G401 (cell line): ENCODE results near the gene LRBA. TPM values are rescaled to one million over a fixed set of nuclear protein-coding genes. Genes with fewer than 3 reads are reported as not detected.
"Not testable (repeated sequence)": the region's sequence is repeated elsewhere in the genome, so short reads cannot be mapped to it uniquely, and the experiment has no call there.

Experiments used
- DNase-seq: peaks from one replicate; pipeline ENCODE4 v3.0.0-alpha.2; 2015; ENCODE audit warnings: low spot score
- in situ Hi-C: cut with HindIII; loops from 2 replicates; pipeline ENCODE4 v1.10.0; 2016; ENCODE audit warnings: low sequenced_read_pairs, mixed read lengths
- total RNA-seq: library from RNA; depleted of rRNA; stranded (reverse); fragments of >200 nt; shearing (Covaris generic); gene quantifications from 2 replicates; pipeline ENCODE4 v1.2.3, GENCODE V29; 2014

Gene LRBA
- total RNA-seq, 1 experiment from 2014 or later, result 71.7 TPM

DNA sequence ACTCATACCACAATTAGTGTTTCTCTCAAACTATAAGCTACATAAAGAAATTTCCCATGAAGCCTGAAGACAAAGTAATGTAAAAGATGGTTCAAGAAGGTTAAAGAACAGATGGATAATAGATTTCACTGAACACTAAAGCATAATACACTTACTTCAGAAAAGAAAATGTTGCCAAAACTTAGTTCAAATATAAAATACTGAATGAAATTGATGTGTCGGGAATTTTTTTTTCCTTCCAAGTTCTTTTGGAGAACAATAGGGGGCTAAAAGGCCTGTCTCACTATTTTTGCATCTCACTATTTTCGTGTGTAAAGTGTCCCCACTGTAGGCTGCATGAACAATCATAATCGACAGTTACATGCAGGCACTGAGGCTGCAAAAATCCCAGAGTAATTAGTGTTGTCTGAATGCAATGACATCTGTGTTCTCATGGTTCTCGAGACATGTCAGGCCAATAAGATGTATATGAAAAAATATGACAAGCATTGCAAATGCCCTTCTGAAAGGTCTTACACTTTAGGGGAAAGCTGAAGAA is 445.0 kb downstream of the LRBA start:
- DNase-seq, result no peak
- in situ Hi-C loops, result no loop called here

GRCh38 chr4:150569384-150569987 is 445.6 kb downstream of the LRBA start:
- DNase-seq, result no peak
- in situ Hi-C loops, result no loop called here

DNA sequence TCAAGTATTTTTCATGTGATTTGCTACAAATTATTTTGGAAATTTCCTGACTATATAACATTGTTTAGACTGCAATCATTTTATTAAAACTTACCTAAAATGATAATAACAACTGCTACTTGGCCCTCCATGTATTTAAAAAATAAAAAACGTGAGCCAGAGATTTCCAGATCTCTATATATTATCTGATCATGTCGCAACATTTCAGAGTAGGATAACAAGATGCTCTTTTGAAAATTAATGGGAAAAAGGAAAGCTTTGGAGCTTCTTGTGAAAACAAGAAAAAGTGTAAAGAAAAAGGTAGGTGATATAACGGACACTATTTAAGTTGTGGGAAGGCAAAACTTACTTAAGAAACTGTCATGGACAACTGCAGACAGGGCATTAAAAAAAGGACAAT is 448.0 kb downstream of the LRBA start:
- DNase-seq, result no peak
- in situ Hi-C loops, result no loop called here

- in situ Hi-C loops, DNase-seq: not testable (repeated sequence)
These were observed 450.1 kb downstream of the LRBA start for GRCh38 chr4:150564967-150565366.

GRCh38 chr4:150562751-150563150 is 452.3 kb downstream of the LRBA start:
- no peak for DNase-seq
- in situ Hi-C loops, result no loop called here

DNA sequence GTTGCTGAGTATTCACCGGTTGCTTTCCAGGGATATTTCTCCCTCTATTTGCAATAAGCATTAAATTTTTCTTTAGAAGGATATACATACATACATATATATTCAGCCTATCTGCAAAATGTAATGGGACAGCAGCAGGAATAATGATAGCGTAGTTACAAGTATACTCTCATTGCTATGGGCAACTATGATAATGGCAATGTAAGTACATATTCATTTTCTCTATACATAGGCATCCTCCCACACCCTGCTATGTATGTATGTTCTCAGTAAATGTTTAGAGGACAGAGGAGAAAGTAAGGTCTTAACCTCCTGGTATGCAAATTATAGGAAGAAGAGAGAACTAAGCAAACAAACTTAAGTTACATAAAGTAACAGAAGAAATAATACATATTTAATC is 452.8 kb downstream of the LRBA start:
- no peak for DNase-seq
- in situ Hi-C loops, result no loop called here

- DNase-seq, result no peak
- in situ Hi-C loops, result no loop called here
These were observed 453.8 kb downstream of the LRBA start for GRCh38 chr4:150561143-150561737.

- DNase-seq, in situ Hi-C loops: not testable (repeated sequence)
These were observed 457.3 kb downstream of the LRBA start for GRCh38 chr4:150557811-150558210.

- DNase-seq, result no peak
- in situ Hi-C loops, result no loop called here
These were observed 467.8 kb downstream of the LRBA start for GRCh38 chr4:150547154-150547838.

DNA sequence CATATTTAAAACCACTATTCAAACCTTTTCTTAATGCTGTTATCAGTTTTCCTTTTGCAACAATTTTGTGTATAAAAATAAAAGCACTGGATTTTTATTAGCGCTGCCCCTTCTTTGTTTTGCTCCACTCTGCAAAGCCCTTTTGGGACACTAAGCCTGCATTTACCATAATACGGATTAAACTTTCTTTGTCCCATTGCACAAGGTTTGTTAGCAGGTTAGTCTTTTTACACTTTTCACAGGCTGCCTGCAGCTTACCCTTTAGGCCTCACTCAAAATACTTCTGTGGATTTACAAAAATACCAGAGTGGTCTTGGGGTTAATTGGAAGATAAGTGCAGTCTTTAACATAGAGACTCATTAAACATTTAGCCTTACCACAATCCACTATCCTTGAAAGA is 468.8 kb downstream of the LRBA start:
- in situ Hi-C loops, result no loop called here
- no peak for DNase-seq

GRCh38 chr4:150543042-150543441 is 472.0 kb downstream of the LRBA start:
- in situ Hi-C loops, result no loop called here
- DNase-seq, result no peak

DNA sequence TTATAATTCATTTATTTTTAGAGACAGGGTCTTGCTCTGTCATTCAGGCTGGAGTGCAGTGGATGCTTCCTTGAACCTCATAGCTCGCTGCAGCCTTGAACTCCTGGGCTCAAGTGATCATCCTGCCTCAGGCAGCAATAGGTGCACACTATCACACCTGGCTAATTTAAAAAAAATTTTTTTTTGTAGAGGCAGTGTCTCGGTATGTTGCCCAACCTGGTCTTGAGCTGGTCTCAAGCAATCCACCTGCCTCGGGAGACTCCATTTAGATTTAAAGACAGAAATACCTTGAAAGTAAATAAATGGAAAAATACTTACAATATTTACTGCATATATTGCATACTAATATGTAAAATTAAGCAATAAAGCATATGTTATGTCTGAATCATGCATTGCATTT is 473.4 kb downstream of the LRBA start:
- in situ Hi-C loops, result no loop called here
- no peak for DNase-seq

DNA sequence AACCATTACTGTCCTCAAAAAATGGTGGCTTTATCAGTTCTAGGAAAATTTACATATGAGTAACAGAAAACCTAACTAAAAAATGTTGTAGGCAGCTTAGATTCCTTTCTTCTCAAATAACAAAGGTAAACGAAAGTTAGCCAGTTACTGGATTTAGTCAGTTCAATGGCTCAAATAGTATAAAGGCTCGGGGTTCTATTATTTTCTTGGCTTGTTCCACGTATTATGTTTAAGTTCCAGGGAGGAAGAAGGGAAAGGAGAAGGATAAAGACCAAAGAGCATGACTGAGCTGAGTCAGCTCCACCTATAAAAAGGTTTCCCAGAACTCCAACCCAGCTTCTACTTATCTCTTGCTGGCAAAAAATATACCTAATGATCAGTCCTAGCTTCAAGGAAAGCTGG is 474.1 kb downstream of the LRBA start:
- in situ Hi-C loops, result no loop called here
- DNase-seq, result no peak

GRCh38 chr4:150540536-150540935 is 474.5 kb downstream of the LRBA start:
- in situ Hi-C loops, result no loop called here
- no peak for DNase-seq

DNA sequence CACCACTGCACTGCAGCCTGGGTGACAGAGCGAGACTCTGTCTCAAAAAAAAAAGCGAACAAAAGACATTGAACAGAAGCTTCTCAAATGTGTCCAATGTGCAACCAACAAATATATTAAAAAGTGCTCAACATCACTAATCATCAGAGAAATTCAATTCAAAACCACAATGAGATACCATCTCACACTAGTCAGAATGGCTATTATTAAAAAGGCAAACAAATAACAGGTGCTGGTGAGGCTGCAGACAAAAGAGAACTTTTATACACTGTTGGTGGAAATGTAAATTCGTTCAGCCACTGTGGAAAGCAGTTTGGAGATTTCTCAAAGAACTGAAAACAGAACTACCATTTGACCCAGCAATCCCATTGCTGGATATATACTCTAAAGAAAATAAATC is 477.2 kb downstream of the LRBA start:
- in situ Hi-C loops, result not testable (repeated sequence)

GRCh38 chr4:150534818-150535217 is 480.3 kb downstream of the LRBA start:
- in situ Hi-C loops, result no loop called here

More for the DNA sequence above, 477.2 kb downstream of the LRBA start:
- DNase-seq, result not testable (repeated sequence)

GRCh38 chr4:150533673-150534072 is 481.4 kb downstream of the LRBA start:
- no peak for DNase-seq
- in situ Hi-C loops, result no loop called here

More at GRCh38 chr4:150534818-150535217, 480.3 kb downstream of the LRBA start:
- DNase-seq, result no peak

DNA sequence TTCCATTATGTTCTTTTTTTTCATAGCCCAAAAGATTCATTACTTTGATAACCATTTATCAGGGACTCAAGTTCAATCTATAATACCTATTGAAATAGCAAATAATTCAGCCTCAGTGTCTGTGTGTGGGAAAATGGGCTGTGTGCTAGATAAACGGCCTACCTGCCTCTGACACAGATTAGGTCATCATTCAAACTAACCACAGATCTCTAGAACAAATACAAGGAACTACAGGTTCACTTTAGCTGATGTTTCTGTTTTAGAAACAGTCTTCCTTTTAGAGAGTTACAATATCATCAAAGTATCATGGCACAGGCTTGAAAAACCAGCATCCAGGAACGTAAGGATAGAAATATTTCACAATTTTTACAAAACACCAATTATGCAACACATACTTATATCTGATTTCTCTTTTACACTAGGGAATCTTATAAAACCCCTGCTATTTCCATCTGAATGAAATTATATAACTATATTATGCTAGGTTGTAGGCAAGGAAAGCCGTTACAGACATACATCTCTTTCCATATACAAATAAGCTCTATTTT is 489.7 kb downstream of the LRBA start:
- in situ Hi-C loops, result no loop called here
- no peak for DNase-seq

DNA sequence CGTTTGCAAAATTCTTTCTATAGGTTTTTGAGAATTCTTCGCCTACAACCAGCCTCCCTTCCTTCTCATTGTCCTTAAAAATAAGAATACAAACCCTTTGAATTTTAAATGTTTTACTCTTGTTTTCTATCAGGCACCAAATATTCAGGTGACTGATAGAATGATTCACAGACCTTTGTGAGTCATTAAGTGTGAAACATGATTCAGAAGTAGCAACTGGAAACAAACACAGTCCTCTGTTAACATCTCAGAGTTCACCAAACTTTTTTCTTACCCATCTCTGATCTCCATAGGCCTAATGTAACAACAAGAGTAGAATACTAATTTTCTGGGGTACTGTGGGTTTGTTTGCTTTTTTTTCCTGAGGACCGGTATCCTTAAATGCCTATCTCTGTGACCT is 496.5 kb downstream of the LRBA start:
- in situ Hi-C loops, result no loop called here
- DNase-seq, result no peak

GRCh38 chr4:150515135-150515534 is 499.9 kb downstream of the LRBA start:
- no peak for DNase-seq
- in situ Hi-C loops, result no loop called here
